Measurements from ENCODE around the gene TPST1.
"Not testable (repeated sequence)": the region's sequence is repeated elsewhere in the genome, so short reads cannot be mapped to it uniquely, and the experiment has no call there.

Gene TPST1

GRCh38 chr7:66399566-66399965 lies 194.4 kb downstream of the TPST1 start:
- H3K79me2 ChIP-seq (ENCODE audit: low read length), result no peaks in the 10 kb centered on the region
- H3K4me1 ChIP-seq (ENCODE audit: low read length), result no peaks in the 10 kb centered on the region
- no peaks in the 10 kb centered on the region for H3K36me3 ChIP-seq (replicated peaks; ENCODE audit: low read depth, low read length)
- H3K9me3 ChIP-seq (ENCODE audit: insufficient read depth, low read length), result no peaks in the 10 kb centered on the region
- no peak overlapping the region for H2AFZ ChIP-seq (ENCODE audit: low read depth, low read length)
- H3K9ac ChIP-seq (ENCODE audit: low read length), result no peak overlapping the region
- H3K27ac ChIP-seq (ENCODE audit: low read length), result no peak overlapping the region
- no peak overlapping the region for H3K4me3 ChIP-seq (ENCODE audit: low read length)
- no peak for TF ChIP-seq EZH2phosphoT487 (IDR thresholded peaks at IDR 0.05; ENCODE audit: low read depth)
- no peak for TF ChIP-seq CTCF (IDR thresholded peaks at IDR 0.05; ENCODE audit: low read depth, low read length)
- no peak overlapping the region for H3K4me2 ChIP-seq (ENCODE audit: low read length)
- no peaks in the 10 kb centered on the region for H3K27me3 ChIP-seq (ENCODE audit: low read depth, low read length)
- no peaks in the 10 kb centered on the region for H4K20me1 ChIP-seq (ENCODE audit: insufficient read depth, low read length)

GRCh38 chr7:66400400-66400799 lies 195.3 kb downstream of the TPST1 start:
- no peaks in the 10 kb centered on the region for H3K36me3 ChIP-seq (replicated peaks; ENCODE audit: low read depth, low read length)
- H3K27ac ChIP-seq (ENCODE audit: low read length), result no peak overlapping the region
- H3K79me2 ChIP-seq (ENCODE audit: low read length), result no peaks in the 10 kb centered on the region
- H3K27me3 ChIP-seq (ENCODE audit: low read depth, low read length), result no peaks in the 10 kb centered on the region
- no peak for TF ChIP-seq CTCF (IDR thresholded peaks at IDR 0.05; ENCODE audit: low read depth, low read length)
- no peak for TF ChIP-seq EZH2phosphoT487 (IDR thresholded peaks at IDR 0.05; ENCODE audit: low read depth)
- H3K4me3 ChIP-seq (ENCODE audit: low read length), result no peak overlapping the region
- no peak overlapping the region for H3K4me2 ChIP-seq (ENCODE audit: low read length)
- no peak overlapping the region for H3K9ac ChIP-seq (ENCODE audit: low read length)
- H2AFZ ChIP-seq (ENCODE audit: low read depth, low read length), result no peak overlapping the region
- H4K20me1 ChIP-seq (ENCODE audit: insufficient read depth, low read length), result no peaks in the 10 kb centered on the region
- no peaks in the 10 kb centered on the region for H3K9me3 ChIP-seq (ENCODE audit: insufficient read depth, low read length)
- H3K4me1 ChIP-seq (ENCODE audit: low read length), result no peaks in the 10 kb centered on the region

- not testable (repeated sequence) for H3K27me3 ChIP-seq (ENCODE audit: low read depth, low read length); H3K9ac ChIP-seq (ENCODE audit: low read length); H3K4me1 ChIP-seq (ENCODE audit: low read length); H3K4me2 ChIP-seq (ENCODE audit: low read length); H3K4me3 ChIP-seq (ENCODE audit: low read length); H2AFZ ChIP-seq (ENCODE audit: low read depth, low read length); H3K79me2 ChIP-seq (ENCODE audit: low read length); H4K20me1 ChIP-seq (ENCODE audit: insufficient read depth, low read length); H3K27ac ChIP-seq (ENCODE audit: low read length); H3K9me3 ChIP-seq (ENCODE audit: insufficient read depth, low read length); H3K36me3 ChIP-seq (replicated peaks; ENCODE audit: low read depth, low read length)
These were observed 196.0 kb downstream of the TPST1 start for GRCh38 chr7:66401126-66401525.

GRCh38 chr7:66401932-66402331 lies 196.8 kb downstream of the TPST1 start:
- not testable (repeated sequence) for H3K9me3 ChIP-seq (ENCODE audit: insufficient read depth, low read length); H3K4me3 ChIP-seq (ENCODE audit: low read length); H3K79me2 ChIP-seq (ENCODE audit: low read length); H3K9ac ChIP-seq (ENCODE audit: low read length); H3K4me1 ChIP-seq (ENCODE audit: low read length); H2AFZ ChIP-seq (ENCODE audit: low read depth, low read length); H4K20me1 ChIP-seq (ENCODE audit: insufficient read depth, low read length); H3K27me3 ChIP-seq (ENCODE audit: low read depth, low read length); H3K4me2 ChIP-seq (ENCODE audit: low read length); H3K27ac ChIP-seq (ENCODE audit: low read length); H3K36me3 ChIP-seq (replicated peaks; ENCODE audit: low read depth, low read length)

- no peak for TF ChIP-seq EZH2phosphoT487 (IDR thresholded peaks at IDR 0.05; ENCODE audit: low read depth)
- no peak for TF ChIP-seq CTCF (IDR thresholded peaks at IDR 0.05; ENCODE audit: low read depth, low read length)
These were observed 198.4 kb downstream of the TPST1 start for GRCh38 chr7:66403564-66403963.

More at GRCh38 chr7:66403564-66403963, 198.4 kb downstream of the TPST1 start:
- H2AFZ ChIP-seq (ENCODE audit: low read depth, low read length), result no peak overlapping the region
- no peak overlapping the region for H3K27ac ChIP-seq (ENCODE audit: low read length)
- no peaks in the 10 kb centered on the region for H3K79me2 ChIP-seq (ENCODE audit: low read length)
- H3K4me2 ChIP-seq (ENCODE audit: low read length), result no peak overlapping the region
- no peak overlapping the region for H3K9ac ChIP-seq (ENCODE audit: low read length)
- no peaks in the 10 kb centered on the region for H3K9me3 ChIP-seq (ENCODE audit: insufficient read depth, low read length)
- no peaks in the 10 kb centered on the region for H3K4me1 ChIP-seq (ENCODE audit: low read length)
- no peaks in the 10 kb centered on the region for H4K20me1 ChIP-seq (ENCODE audit: insufficient read depth, low read length)
- H3K36me3 ChIP-seq (replicated peaks; ENCODE audit: low read depth, low read length), result no peaks in the 10 kb centered on the region
- no peaks in the 10 kb centered on the region for H3K27me3 ChIP-seq (ENCODE audit: low read depth, low read length)
- no peak overlapping the region for H3K4me3 ChIP-seq (ENCODE audit: low read length)
